ENCODE results near the gene ARFGEF3.

ARFGEF3 gene

GRCh38 chr6:138307352-138307751, 145.6 kb downstream of the ARFGEF3 start:
- Histone ChIP-seq H3K27ac (ENCODE audit: extremely low read depth, low read depth, low read length) (no peak overlapping the region), H3K4me1 (ENCODE audit: control insufficient read depth, insufficient read depth, low read length) (peaks cover 18% of the 10 kb centered on the region), H3K36me3 (ENCODE audit: control insufficient read depth in 2 of 2, insufficient read depth in 1 of 2, low read length in 2 of 2) (peaks cover 0 to 4% of the 10 kb centered on the region in 2 experiments; a peak in 2 of 3 replicates), H3K4me3 (ENCODE audit: low read depth, low read length) (no peak overlapping the region), H3K9me3 (ENCODE audit: control insufficient read depth, insufficient read depth, low read depth, low read length) (no peaks in the 10 kb centered on the region)
- ChIA-PET POLR2A (no interaction called here), CTCF (no interaction called here)
- no peak for TF ChIP-seq ZNF132 (tag by site-specific recombination; IDR thresholded peaks at IDR 0.05; ENCODE audit: borderline replicate concordance)
- no peak for TF ChIP-seq ZNF394 (tag by site-specific recombination; IDR thresholded peaks at IDR 0.05; ENCODE audit: borderline replicate concordance)
- no peak for TF ChIP-seq SP7 (tag by site-specific recombination; IDR thresholded peaks at IDR 0.05)
- TF ChIP-seq IKZF3 (tag by site-specific recombination; IDR thresholded peaks at IDR 0.05), result no peak
- no peak for TF ChIP-seq KLF16 (tag by site-specific recombination; IDR thresholded peaks at IDR 0.05)
- no peak for TF ChIP-seq ZNF747 (tag by site-specific recombination; IDR thresholded peaks at IDR 0.05)
- no peak for TF ChIP-seq ZBTB17 (tag by site-specific recombination; IDR thresholded peaks at IDR 0.05)
- no peak for TF ChIP-seq ZNF776 (tag by site-specific recombination; IDR thresholded peaks at IDR 0.05; ENCODE audit: borderline replicate concordance)
- no peak for TF ChIP-seq TCF7L2 (IDR thresholded peaks at IDR 0.05; ENCODE audit: borderline replicate concordance, low read depth, low read length)
- TF ChIP-seq ZNF558 (tag by site-specific recombination; IDR thresholded peaks at IDR 0.05), result no peak

GRCh38 chr6:138307816-138308730, 146.3 kb downstream of the ARFGEF3 start:
- no peaks in the 10 kb centered on the region for H3K9me3 ChIP-seq (ENCODE audit: control insufficient read depth, insufficient read depth, low read depth, low read length)
- H3K4me1 ChIP-seq (ENCODE audit: control insufficient read depth, insufficient read depth, low read length), result peaks cover 18% of the 10 kb centered on the region
- no peak overlapping the region for H3K4me3 ChIP-seq (ENCODE audit: low read depth, low read length)
- CTCF ChIA-PET, result interaction anchor here (0.6 to 1.5 kb wide), 4 partner anchors 19 to 142 kb away, joined by 3 to 6 read pairs (median 4); no protein-coding TSS in a partner anchor
- peaks cover 0 to 4% of the 10 kb centered on the region in 2 experiments; a peak in 2 of 3 replicates for H3K36me3 ChIP-seq (ENCODE audit: control insufficient read depth in 2 of 2, insufficient read depth in 1 of 2, low read length in 2 of 2)
- peak; percentile 68 for TF ChIP-seq SCRT2 (tag by site-specific recombination; IDR thresholded peaks at IDR 0.05)
- TF ChIP-seq CTCF (tag by site-specific recombination; IDR thresholded peaks at IDR 0.05), result peak; percentile 32; the same call in 1 of the 2 replicates
- TF ChIP-seq ZIC2 (tag by site-specific recombination; IDR thresholded peaks at IDR 0.05), result peak; percentile 88
- TF ChIP-seq ZBTB17 (tag by site-specific recombination; IDR thresholded peaks at IDR 0.05), result peak; percentile 92
- TF ChIP-seq SP3 (tag by site-specific recombination; IDR thresholded peaks at IDR 0.05), result no peak
- no peak for TF ChIP-seq ZNF610 (tag by site-specific recombination; IDR thresholded peaks at IDR 0.05; ENCODE audit: borderline replicate concordance)
- H3K27ac ChIP-seq (ENCODE audit: extremely low read depth, low read depth, low read length), result no peak overlapping the region
- POLR2A ChIA-PET, result no interaction called here

DNA sequence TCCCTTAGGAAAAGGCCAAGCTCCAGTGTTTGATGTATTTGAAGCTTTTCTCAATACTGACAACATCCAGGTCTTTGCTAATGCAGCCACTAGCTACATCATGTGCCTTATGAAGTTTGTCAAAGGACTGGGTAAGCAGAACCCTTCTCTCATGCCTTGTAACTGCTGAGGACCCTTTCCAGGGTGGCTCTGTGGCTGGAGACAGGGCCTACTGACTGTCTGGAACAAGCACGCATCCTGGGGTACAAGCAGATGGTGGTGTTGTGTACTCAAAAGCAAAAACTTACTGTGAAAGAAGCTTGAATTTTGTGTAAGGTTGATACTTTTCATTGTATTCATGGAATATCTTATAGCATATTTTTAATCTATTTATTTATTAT, 147.0 kb downstream of the ARFGEF3 start:
- POLR2A ChIA-PET, result no interaction called here
- no peak overlapping the region for H3K27ac ChIP-seq (ENCODE audit: extremely low read depth, low read depth, low read length)
- CTCF ChIA-PET, result interaction anchor here (0.6 to 1.5 kb wide), 4 partner anchors 20 to 807 kb away, joined by 3 to 6 read pairs (median 4); no protein-coding TSS in a partner anchor
- peaks cover 0 to 5% of the 10 kb centered on the region in 2 experiments for H3K36me3 ChIP-seq (ENCODE audit: control insufficient read depth in 2 of 2, insufficient read depth in 1 of 2, low read length in 2 of 2)
- TF ChIP-seq ZNF404 (tag by site-specific recombination; IDR thresholded peaks at IDR 0.05) (no peak), GLI2 (tag by site-specific recombination; IDR thresholded peaks at IDR 0.05; ENCODE audit: borderline replicate concordance, low read depth) (no peak), CTCF (tag by site-specific recombination; IDR thresholded peaks at IDR 0.05) (0 out of 2 replicates have a peak, but pooled peaks have one; percentile 3), ZBTB1 (tag by site-specific recombination; IDR thresholded peaks at IDR 0.05) (no peak), ZBTB17 (tag by site-specific recombination; IDR thresholded peaks at IDR 0.05) (peak; percentile 7; the same call in 1 of the 2 replicates)
- H3K4me3 ChIP-seq (ENCODE audit: low read depth, low read length), result no peak overlapping the region
- H3K4me1 ChIP-seq (ENCODE audit: control insufficient read depth, insufficient read depth, low read length), result peaks cover 18% of the 10 kb centered on the region
- no peaks in the 10 kb centered on the region for H3K9me3 ChIP-seq (ENCODE audit: control insufficient read depth, insufficient read depth, low read depth, low read length)
